Breast epithelium (tissue), 4 donors: ENCODE results near the gene IMPDH2. TPM values are rescaled to one million over a fixed set of nuclear protein-coding genes. Genes with fewer than 3 reads are reported as not detected.

Source experiments
- DNase-seq, 2 donors: peaks; one replicate each; pipeline ENCODE4 v3.0.0-alpha.2; 2019; ENCODE audit warnings: low spot score in 2 of 2
- H3K27ac ChIP-seq, 2 donors: fragments of 200-600 bp; sonication (generic) in 1 of 2; one replicate each; pipeline ENCODE4 v1.5.1; 2016 to 2019; ENCODE audit warnings: mild to moderate bottlenecking in 1 of 2
- H3K27me3 ChIP-seq, 2 donors: fragments of 200-600 bp; sonication (generic) in 1 of 2; one replicate each; pipeline versions ENCODE4 v1.5.1 to v1.6.0; 2017 to 2019; ENCODE audit warnings: control low read depth in 1 of 2, mild to moderate bottlenecking in 1 of 2
- H3K36me3 ChIP-seq: fragments of 200-600 bp; one replicate; pipeline ENCODE4 v1.5.1; 2019
- H3K4me1 ChIP-seq, 2 donors: fragments of 200-600 bp; sonication (generic); one replicate each; pipeline ENCODE4 v1.5.1; 2016 to 2019; ENCODE audit warnings: control low read depth in 1 of 2
- H3K4me3 ChIP-seq, 3 donors: fragments of 200-600 bp; sonication (generic); 1 replicate in 2 of 3; 2 replicates in 1 of 3; pipeline ENCODE4 v1.5.1; 2016 to 2019; ENCODE audit warnings: mild to moderate bottlenecking in 3 of 3, moderate library complexity in 2 of 3
- H3K9me3 ChIP-seq, 2 donors: fragments of 200-600 bp; sonication (generic) in 1 of 2; one replicate each; pipeline ENCODE4 v1.5.1; 2016 to 2019; ENCODE audit warnings: control low read depth in 1 of 2
- CTCF ChIP-seq, 3 donors: fragments of 450-650 bp; IDR thresholded peaks; one replicate each; pipeline ENCODE4 v1.5.1; 2016 to 2017; ENCODE audit warnings: antibody characterized with exemption in 3 of 3, mild to moderate bottlenecking in 3 of 3, moderate library complexity in 3 of 3
- POLR2A ChIP-seq: fragments of 450-650 bp; IDR thresholded peaks from one replicate; pipeline ENCODE4 v1.6.1; 2016; ENCODE audit warnings: antibody characterized with exemption, mild to moderate bottlenecking, moderate library complexity
- POLR2AphosphoS5 ChIP-seq, 3 donors: sonication (generic); formaldehyde crosslinking; IDR thresholded peaks; one replicate each; pipeline ENCODE4 v1.6.1; 2017; ENCODE audit warnings: antibody characterized with exemption in 3 of 3
- intact Hi-C: fragments of 100-400 bp; cut with DNase I; formaldehyde crosslinking; loops from one replicate; pipeline ENCODE4 v1.15.1; 2023; ENCODE audit warnings: low total_unique reads
- total RNA-seq, 3 donors: library from RNA; depleted of rRNA; stranded (reverse); fragments of >200 nt; gene quantifications; one replicate each; pipeline ENCODE4 v1.1.0, GENCODE V29; 2016

IMPDH2 gene
- total RNA-seq, 3 donors from 2014 or later: 123 to 216 (median 178) TPM

- intact Hi-C loops: no loop called here
- H3K9me3 ChIP-seq: no peaks in the 10 kb centered on the region
- DNase-seq: no peak
- TF ChIP-seq POLR2A (no peak), CTCF (IDR thresholded peaks at IDR 0.05) (no peak), POLR2AphosphoS5 (IDR thresholded peaks at IDR 0.05) (no peak)
- no peak overlapping the region for H3K27ac ChIP-seq
- H3K36me3 ChIP-seq: no peaks in the 10 kb centered on the region
- H3K27me3 ChIP-seq: no peaks in the 10 kb centered on the region
- no peaks in the 10 kb centered on the region for H3K4me1 ChIP-seq
- no peak overlapping the region for H3K4me3 ChIP-seq
Observed at GRCh38 chr3:48980295-48980694, 48.9 kb downstream of the IMPDH2 start.

GRCh38 chr3:48979451-48979850 is 49.7 kb downstream of the IMPDH2 start:
- DNase-seq: no peak
- Histone ChIP-seq H3K27me3 (no peaks in the 10 kb centered on the region), H3K4me3 (no peak overlapping the region), H3K27ac (no peak overlapping the region), H3K9me3 (no peaks in the 10 kb centered on the region), H3K4me1 (no peaks in the 10 kb centered on the region), H3K36me3 (peaks cover 4% of the 10 kb centered on the region)
- no peak for TF ChIP-seq CTCF (IDR thresholded peaks at IDR 0.05)
- intact Hi-C loops: no loop called here

Other genes with a start within 250 kb of the IMPDH2 start
- 10 to 100 TPM; 27.2 to 33.0 (median 30.7) TPM for gene PRKAR2A, start 181.5 kb downstream of the IMPDH2 start, total RNA-seq
- 10 to 100 TPM; 24.7 to 37.3 (median 30.2) TPM for gene SLC25A20, start 130.5 kb downstream of the IMPDH2 start, total RNA-seq
- gene ARIH2, start 110.6 kb downstream of the IMPDH2 start, total RNA-seq: 100 to 1,000 TPM in 1 of 3 donors, 10 to 100 TPM in 2; 70.7 to 111 (median 100.0) TPM
- gene P4HTM, start 39.2 kb downstream of the IMPDH2 start, total RNA-seq: 10 to 100 TPM; 29.9 to 59.7 (median 58.7) TPM
- gene WDR6, start 22.0 kb downstream of the IMPDH2 start, total RNA-seq: 100 to 1,000 TPM in 2 of 3 donors, 10 to 100 TPM in 1; 57.9 to 143 (median 135) TPM
- 10 to 100 TPM; 27.5 to 48.4 (median 37.7) TPM for gene DALRD3, start 10.8 kb downstream of the IMPDH2 start, total RNA-seq
- gene NDUFAF3, start 7.3 kb downstream of the IMPDH2 start, total RNA-seq: 100 to 1,000 TPM; 151 to 171 (median 164) TPM
- gene QRICH1, start 64.7 kb upstream of the IMPDH2 start, total RNA-seq: 100 to 1,000 TPM in 1 of 3 donors, 10 to 100 TPM in 2; 73.1 to 115 (median 99.3) TPM
- gene QARS1, start 75.4 kb upstream of the IMPDH2 start, total RNA-seq: 100 to 1,000 TPM; 233 to 268 (median 252) TPM
- 10 to 100 TPM; 49.2 to 57.2 (median 56.2) TPM for gene USP19, start 91.4 kb upstream of the IMPDH2 start, total RNA-seq
- 100 to 1,000 TPM; 411 to 700 (median 540) TPM for gene LAMB2, start 103.7 kb upstream of the IMPDH2 start, total RNA-seq
- gene CCDC71, start 136.9 kb upstream of the IMPDH2 start, total RNA-seq: 10 to 100 TPM; 29.0 to 39.7 (median 31.8) TPM
- gene KLHDC8B, start 142.2 kb upstream of the IMPDH2 start, total RNA-seq: 100 to 1,000 TPM in 1 of 3 donors, 10 to 100 TPM in 2; 38.7 to 106 (median 46.2) TPM
- gene C3orf62, start 247.8 kb upstream of the IMPDH2 start, total RNA-seq: 1 to 10 TPM; 4.2 to 5.1 (median 4.3) TPM